CD8-positive, alpha-beta memory T cell (primary cell): ENCODE results near the gene VWCE. TPM values are rescaled to one million over a fixed set of nuclear protein-coding genes. Genes with fewer than 3 reads are reported as not detected.

Source experiments
- CTCF ChIA-PET: fragments of 350-600 bp; sonication (Branson Sonifier 250); formaldehyde crosslinking; loops from one replicate; lab custom pipeline; 2021; ENCODE audit warnings: antibody characterized with exemption; lab: Charles Lee
- POLR2A ChIA-PET: fragments of 350-600 bp; sonication (Branson Sonifier 250); formaldehyde crosslinking; loops from one replicate; lab custom pipeline; 2021; ENCODE audit warnings: antibody characterized with exemption; lab: Charles Lee
- DNase-seq, 5 donors: peaks; one replicate each; pipeline versions ENCODE4 v3.0.0 to v3.0.0-alpha.2; 2020 to 2022; ENCODE audit warnings: mixed read lengths in 1 of 5
- H3K27ac ChIP-seq: one replicate; pipeline ENCODE4 v1.7.0; 2013; ENCODE audit warnings: low read depth, mild to moderate bottlenecking, low read length, moderate library complexity
- H3K27me3 ChIP-seq: 2 replicates; pipeline ENCODE4 v1.7.0; 2013; ENCODE audit warnings: low read length, mild to moderate bottlenecking; ENCODE audit not compliant: insufficient read depth, poor library complexity, severe bottlenecking
- H3K36me3 ChIP-seq: 2 replicates; pipeline ENCODE4 v1.7.0; 2013; ENCODE audit warnings: mild to moderate bottlenecking, low read length, moderate library complexity; ENCODE audit not compliant: insufficient read depth
- H3K4me1 ChIP-seq: 2 replicates; pipeline ENCODE4 v1.7.0; 2013; ENCODE audit warnings: mild to moderate bottlenecking, low read length, moderate library complexity; ENCODE audit not compliant: insufficient read depth
- H3K4me3 ChIP-seq: 2 replicates; pipeline ENCODE4 v1.7.0; 2013; ENCODE audit warnings: mild to moderate bottlenecking, low read length
- H3K9me3 ChIP-seq: 2 replicates; pipeline ENCODE4 v1.7.0; 2013; ENCODE audit warnings: mild to moderate bottlenecking, low read length
- H3K27ac Mint-ChIP-seq, 8 donors: one replicate each; pipeline ENCODE4 v1.8.0; 2020 to 2021; ENCODE audit warnings: mixed read lengths in 8 of 8, mild to moderate bottlenecking in 6 of 8, inconsistent platforms in 3 of 8, moderate library complexity in 3 of 8
- H3K27me3 Mint-ChIP-seq, 2 donors: one replicate each; pipeline ENCODE4 v1.8.0; 2020 to 2021; ENCODE audit warnings: mixed read lengths in 2 of 2, mild to moderate bottlenecking in 1 of 2, moderate library complexity in 1 of 2
- H3K36me3 Mint-ChIP-seq, 3 donors: one replicate each; pipeline ENCODE4 v1.8.0; 2020 to 2021; ENCODE audit warnings: mixed read lengths in 3 of 3, inconsistent platforms in 1 of 3, mild to moderate bottlenecking in 1 of 3
- H3K4me1 Mint-ChIP-seq, 3 donors: one replicate each; pipeline ENCODE4 v1.8.0; 2020 to 2021; ENCODE audit warnings: mixed read lengths in 3 of 3, inconsistent platforms in 1 of 3, mild to moderate bottlenecking in 1 of 3
- H3K4me3 Mint-ChIP-seq, 7 donors: one replicate each; pipeline ENCODE4 v1.8.0; 2020 to 2021; ENCODE audit warnings: mixed read lengths in 7 of 7, mild to moderate bottlenecking in 6 of 7, moderate library complexity in 4 of 7, inconsistent platforms in 2 of 7
- H3K9me3 Mint-ChIP-seq, 5 donors: one replicate each; pipeline ENCODE4 v1.8.0; 2020 to 2022; ENCODE audit warnings: mixed read lengths in 5 of 5, mild to moderate bottlenecking in 3 of 5, moderate library complexity in 2 of 5, inconsistent platforms in 1 of 5
- polyA plus RNA-seq: library from polyadenylated mRNA; unstranded; fragments of 300-500 nt; fragmentation: Illumina TruSeq; gene quantifications from one replicate; pipeline ENCODE4 v1.2.3, GENCODE V29; 2021
- total RNA-seq, 2 experiments: library from RNA; stranded (reverse); gene quantifications; one replicate each; pipeline ENCODE4 v1.2.3, GENCODE V29; 2021

VWCE gene
- total and polyA plus RNA-seq, 3 experiments from 2014 or later = 11.3 to 12.4 TPM; not detected in 1

DNA sequence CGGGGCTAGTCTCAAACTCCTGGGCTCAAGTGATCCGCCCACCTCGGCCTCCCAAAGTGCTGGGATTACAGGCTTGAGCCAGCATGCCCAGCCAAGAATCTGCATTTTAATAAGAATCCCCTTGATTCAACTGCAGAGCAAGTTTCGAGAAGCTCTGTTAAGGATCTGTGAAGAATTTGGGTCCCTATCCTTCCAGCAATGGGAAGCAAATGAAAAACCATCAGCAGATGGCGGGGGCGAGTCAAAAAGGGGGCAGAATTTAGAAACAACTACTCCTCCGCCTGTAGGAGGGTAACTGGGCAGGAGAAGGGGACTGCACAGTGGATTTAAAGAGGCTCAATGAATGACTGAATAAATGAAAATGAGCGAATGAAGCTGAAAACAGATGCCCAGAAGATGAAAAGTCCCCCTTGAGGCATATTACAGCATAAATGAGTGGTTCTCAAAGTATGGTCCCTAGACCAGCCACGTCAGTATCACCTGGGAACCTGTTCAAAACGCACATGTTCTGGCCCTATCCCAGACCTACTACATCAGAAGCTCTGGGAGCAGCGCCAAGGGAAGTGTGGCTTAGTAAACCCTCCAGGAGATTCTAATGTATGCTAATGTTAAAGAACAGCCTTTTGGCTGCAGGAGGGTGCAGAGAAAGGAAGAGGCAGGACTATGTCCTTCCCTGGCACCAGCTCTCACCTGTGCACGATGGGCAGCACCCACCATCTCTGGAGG lies 15.0 kb downstream of the VWCE start:
- no peak overlapping the region for H3K4me3 Mint-ChIP-seq
- no peaks in the 10 kb centered on the region for H3K9me3 Mint-ChIP-seq
- Histone ChIP-seq H3K27me3 (no peaks in the 10 kb centered on the region), H3K4me3 (no peak overlapping the region), H3K27ac (no peak overlapping the region), H3K9me3 (no peaks in the 10 kb centered on the region), H3K4me1 (no peaks in the 10 kb centered on the region), H3K36me3 (no peaks in the 10 kb centered on the region)
- ChIA-PET POLR2A (no interaction called here), CTCF (no interaction called here)
- no peaks in the 10 kb centered on the region for H3K27me3 Mint-ChIP-seq
- no peak for DNase-seq
- no peak overlapping the region for H3K27ac Mint-ChIP-seq
- H3K4me1 Mint-ChIP-seq = no peaks in the 10 kb centered on the region
- no peaks in the 10 kb centered on the region for H3K36me3 Mint-ChIP-seq

DNA sequence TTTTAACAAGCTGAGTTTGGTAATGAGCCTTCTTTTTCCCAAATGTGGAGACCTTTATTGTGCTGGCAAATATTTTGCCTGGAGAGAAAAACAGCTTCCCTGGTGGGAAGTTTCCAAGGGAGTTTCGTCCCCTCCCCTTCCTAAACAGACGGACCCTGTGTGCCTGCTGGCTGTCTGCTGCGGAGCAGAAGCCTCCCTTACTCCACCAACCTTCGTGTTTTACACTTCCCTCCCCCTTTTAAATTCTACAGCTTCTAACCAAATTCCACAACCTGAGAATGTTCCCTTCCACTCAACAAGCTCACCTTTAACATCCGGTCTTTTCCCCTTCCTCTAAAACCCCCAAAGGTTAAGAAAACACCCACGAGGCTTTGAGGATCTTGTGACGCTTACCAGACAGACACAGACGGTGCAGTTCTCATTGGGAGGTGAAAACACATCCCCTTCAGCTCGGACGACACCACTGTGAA lies 17.1 kb downstream of the VWCE start:
- POLR2A ChIA-PET = no interaction called here
- Mint-ChIP-seq H3K36me3 (no peaks in the 10 kb centered on the region), H3K9me3 (no peaks in the 10 kb centered on the region), H3K4me3 (no peak overlapping the region), H3K27me3 (peaks cover 0 to 4% of the 10 kb centered on the region in 2 donors), H3K4me1 (no peaks in the 10 kb centered on the region), H3K27ac (no peak overlapping the region)
- DNase-seq = no peak
- Histone ChIP-seq H3K27ac (no peak overlapping the region), H3K4me3 (no peak overlapping the region), H3K36me3 (no peaks in the 10 kb centered on the region), H3K27me3 (no peaks in the 10 kb centered on the region), H3K4me1 (no peaks in the 10 kb centered on the region), H3K9me3 (no peaks in the 10 kb centered on the region)
- CTCF ChIA-PET = no interaction called here

DNA sequence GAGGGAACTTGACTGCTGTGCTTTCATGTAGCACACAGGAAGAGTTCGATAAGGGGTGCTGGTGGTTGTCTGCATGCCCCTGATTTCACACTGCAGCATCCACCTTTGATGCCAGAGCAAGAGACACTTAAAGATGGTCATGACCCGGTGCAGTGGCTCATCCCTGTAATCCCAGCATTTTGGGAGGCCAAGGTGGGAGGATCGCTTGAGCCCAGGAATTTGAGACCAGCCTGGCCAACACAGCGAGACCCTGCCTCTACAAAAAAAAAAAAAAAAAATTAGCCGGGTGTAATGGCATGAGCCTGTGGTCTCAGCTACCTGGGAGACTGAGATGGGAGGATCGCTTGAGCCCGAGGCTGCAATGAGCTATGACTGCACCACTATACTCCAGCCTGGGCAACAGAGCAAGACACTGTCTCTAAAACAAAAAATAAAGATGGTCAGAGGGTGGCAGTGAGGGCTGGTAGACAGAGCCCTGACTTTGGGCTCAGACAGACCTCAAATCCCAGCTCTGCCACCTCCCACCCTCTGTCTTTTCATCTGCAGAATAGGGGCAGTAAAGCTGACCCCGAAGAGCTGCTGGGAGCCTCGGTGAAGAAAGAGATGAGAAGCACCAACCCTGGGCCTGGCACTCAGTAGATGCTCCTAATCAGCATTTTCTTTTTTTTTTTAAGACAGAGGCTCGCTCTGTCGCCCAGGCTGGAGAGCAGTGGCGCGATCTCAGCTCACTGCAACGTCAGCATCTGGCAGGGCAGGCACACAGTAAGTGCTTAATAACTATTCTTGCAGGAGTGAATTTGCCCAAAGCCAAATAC lies 17.7 kb downstream of the VWCE start:
- Mint-ChIP-seq H3K27ac (no peak overlapping the region), H3K27me3 (peaks cover 0 to 4% of the 10 kb centered on the region in 2 donors), H3K4me1 (no peaks in the 10 kb centered on the region), H3K4me3 (no peak overlapping the region), H3K36me3 (no peaks in the 10 kb centered on the region), H3K9me3 (no peaks in the 10 kb centered on the region)
- Histone ChIP-seq H3K4me1 (no peaks in the 10 kb centered on the region), H3K27me3 (no peaks in the 10 kb centered on the region), H3K36me3 (no peaks in the 10 kb centered on the region), H3K9me3 (no peaks in the 10 kb centered on the region), H3K27ac (no peak overlapping the region), H3K4me3 (no peak overlapping the region)
- DNase-seq = no peak
- ChIA-PET POLR2A (no interaction called here), CTCF (no interaction called here)

DNA sequence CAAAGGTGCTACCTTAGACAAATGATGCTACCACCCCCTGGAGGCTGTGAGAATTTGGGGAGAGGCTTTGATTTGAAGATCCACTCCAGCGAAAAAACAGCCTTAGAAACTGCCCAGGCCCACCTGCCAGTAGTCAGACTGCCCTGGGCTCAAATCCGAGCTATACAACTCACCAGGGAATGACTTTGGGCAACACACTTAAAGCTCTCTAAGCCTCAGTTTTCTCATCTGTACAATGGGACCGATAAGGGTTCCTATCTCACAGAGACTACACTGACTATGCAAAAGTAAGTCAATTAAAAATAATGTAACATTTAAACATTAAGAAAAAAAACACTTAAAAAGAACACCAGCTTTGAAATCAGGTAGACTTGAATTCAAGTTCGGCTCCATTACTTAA lies 19.9 kb downstream of the VWCE start:
- H3K4me3 Mint-ChIP-seq = no peak overlapping the region
- no peak overlapping the region for H3K4me3 ChIP-seq
- CTCF ChIA-PET = no interaction called here
- H3K36me3 Mint-ChIP-seq = no peaks in the 10 kb centered on the region
- no peaks in the 10 kb centered on the region for H3K9me3 ChIP-seq
- no peaks in the 10 kb centered on the region for H3K36me3 ChIP-seq
- H3K4me1 ChIP-seq = no peaks in the 10 kb centered on the region
- no peaks in the 10 kb centered on the region for H3K4me1 Mint-ChIP-seq
- no peak for DNase-seq
- no peak overlapping the region for H3K27ac ChIP-seq
- H3K27ac Mint-ChIP-seq = no peak overlapping the region
- H3K27me3 ChIP-seq = no peaks in the 10 kb centered on the region
- H3K9me3 Mint-ChIP-seq = no peaks in the 10 kb centered on the region
- H3K27me3 Mint-ChIP-seq = peaks cover 0 to 4% of the 10 kb centered on the region in 2 donors
- POLR2A ChIA-PET = no interaction called here

DNA sequence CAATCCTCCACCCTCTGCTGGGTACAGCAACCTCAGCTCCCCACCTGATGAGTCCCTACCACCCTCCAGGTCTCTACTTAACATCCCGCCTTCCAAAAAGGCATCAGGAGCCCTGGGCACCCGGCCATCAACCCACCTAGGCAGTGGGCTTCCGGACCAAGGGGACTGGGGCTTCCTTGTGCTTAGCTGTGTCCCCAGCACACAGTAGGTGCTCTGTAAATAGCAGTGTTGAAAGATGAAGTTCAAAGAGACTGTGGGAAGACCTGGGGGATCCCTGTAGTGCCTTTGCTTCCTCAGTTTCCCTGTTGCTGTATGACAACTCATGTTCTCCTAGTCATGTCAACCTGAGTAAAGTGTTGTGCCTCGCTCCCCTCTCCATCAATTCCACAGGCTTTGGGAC lies 21.0 kb downstream of the VWCE start:
- Mint-ChIP-seq H3K27me3 (peaks cover 0 to 4% of the 10 kb centered on the region in 2 donors), H3K36me3 (no peaks in the 10 kb centered on the region), H3K4me1 (no peaks in the 10 kb centered on the region), H3K27ac (peak overlapping the region in 1 of 8 donors; percentile 2), H3K4me3 (no peak overlapping the region), H3K9me3 (no peaks in the 10 kb centered on the region)
- ChIA-PET POLR2A (no interaction called here), CTCF (no interaction called here)
- DNase-seq = no peak
- H3K9me3 ChIP-seq = no peaks in the 10 kb centered on the region
- H3K27ac ChIP-seq = no peak overlapping the region
- no peaks in the 10 kb centered on the region for H3K4me1 ChIP-seq
- H3K36me3 ChIP-seq = no peaks in the 10 kb centered on the region
- no peaks in the 10 kb centered on the region for H3K27me3 ChIP-seq
- no peak overlapping the region for H3K4me3 ChIP-seq

DNA sequence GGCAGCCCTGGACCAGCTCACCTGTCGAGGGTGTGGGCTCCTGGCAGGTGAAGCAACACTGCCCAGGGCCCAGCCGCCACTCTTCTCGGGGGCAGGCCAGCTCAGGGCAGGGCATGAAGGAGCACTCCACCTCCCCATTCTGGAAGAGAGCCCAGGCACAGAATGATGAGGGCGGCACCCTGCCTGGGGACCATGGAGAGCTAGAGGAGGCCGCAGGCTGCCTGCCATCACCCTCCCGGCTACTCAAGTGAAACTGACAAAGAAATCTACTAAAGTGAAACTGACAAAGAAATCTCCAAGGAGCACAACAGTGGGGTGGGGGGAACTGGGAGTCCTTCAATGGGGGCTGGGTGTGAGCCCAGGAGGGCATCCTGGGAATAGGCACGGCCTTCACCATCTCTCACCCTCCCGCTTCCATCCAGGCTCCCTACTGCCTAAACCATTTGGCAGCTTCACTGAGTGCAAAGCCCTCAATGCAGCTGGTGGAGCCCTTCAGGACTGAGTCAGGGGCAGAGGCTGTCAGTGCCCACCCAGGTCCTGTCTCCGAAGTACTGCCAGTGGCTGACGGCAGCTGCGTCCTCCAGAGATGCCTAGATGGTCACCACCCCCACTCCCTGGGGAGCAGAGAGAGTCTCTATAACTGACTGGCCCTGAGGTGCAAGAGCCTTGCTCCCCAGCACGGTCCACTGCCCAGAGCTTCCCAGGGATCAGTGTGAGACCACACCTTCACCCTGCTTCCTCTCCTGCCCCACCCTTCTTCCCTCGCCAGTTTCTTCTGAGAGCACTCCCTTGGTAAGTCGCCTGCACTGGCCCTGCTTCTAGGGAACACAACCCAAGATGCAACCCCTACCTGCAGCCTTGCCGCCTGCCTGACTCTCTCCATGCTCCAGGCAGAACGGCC lies 21.7 kb downstream of the VWCE start:
- no peaks in the 10 kb centered on the region for H3K4me1 ChIP-seq
- no peak for DNase-seq
- Mint-ChIP-seq H3K36me3 (no peaks in the 10 kb centered on the region), H3K4me1 (no peaks in the 10 kb centered on the region), H3K4me3 (no peak overlapping the region), H3K9me3 (no peaks in the 10 kb centered on the region), H3K27me3 (peaks cover 0 to 4% of the 10 kb centered on the region in 2 donors), H3K27ac (peak overlapping the region in 1 of 8 donors; percentile 36)
- H3K27me3 ChIP-seq = no peaks in the 10 kb centered on the region
- H3K27ac ChIP-seq = no peak overlapping the region
- no peaks in the 10 kb centered on the region for H3K9me3 ChIP-seq
- CTCF ChIA-PET = no interaction called here
- H3K36me3 ChIP-seq = no peaks in the 10 kb centered on the region
- H3K4me3 ChIP-seq = no peak overlapping the region
- POLR2A ChIA-PET = interaction anchor here (0.5 kb wide), 1 partner anchor 154 kb away, joined by 9 read pairs; no protein-coding TSS in a partner anchor

DNA sequence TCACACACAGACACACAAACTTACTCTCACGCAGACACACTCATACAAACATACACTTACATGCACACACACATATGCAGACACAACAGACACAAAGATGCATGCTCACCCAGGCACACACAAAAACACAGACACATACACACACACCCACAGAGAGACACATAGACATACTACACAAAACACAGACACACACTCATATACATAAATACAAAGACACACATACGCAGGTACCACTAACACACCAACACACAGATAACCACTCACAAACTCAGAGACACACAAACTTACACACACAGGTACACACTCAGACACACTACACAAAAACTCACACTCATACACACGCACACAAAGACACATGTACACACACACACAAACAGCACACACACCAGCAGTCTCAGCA lies 22.4 kb downstream of the VWCE start:
- Histone ChIP-seq H3K27ac (no peak overlapping the region), H3K4me1 (no peaks in the 10 kb centered on the region), H3K4me3 (no peak overlapping the region), H3K36me3 (no peaks in the 10 kb centered on the region), H3K9me3 (no peaks in the 10 kb centered on the region), H3K27me3 (no peaks in the 10 kb centered on the region)
- ChIA-PET CTCF (no interaction called here), POLR2A (no interaction called here)
- DNase-seq = no peak
- H3K36me3 Mint-ChIP-seq = no peaks in the 10 kb centered on the region
- no peaks in the 10 kb centered on the region for H3K9me3 Mint-ChIP-seq
- no peak overlapping the region for H3K27ac Mint-ChIP-seq
- H3K4me3 Mint-ChIP-seq = no peak overlapping the region
- no peaks in the 10 kb centered on the region for H3K4me1 Mint-ChIP-seq
- H3K27me3 Mint-ChIP-seq = peaks cover 0 to 4% of the 10 kb centered on the region in 2 donors
